Left ventricle myocardium inferior (tissue), 1 donor: ENCODE data around the gene S100A8. TPM values are rescaled to one million over a fixed set of nuclear protein-coding genes. Genes with fewer than 3 reads are reported as not detected.

ENCODE experiments used
- DNase-seq: peaks from one replicate; pipeline ENCODE4 v3.0.0-alpha.2; 2020
- H3K27ac ChIP-seq: fragments of 200-600 bp; replicated peaks from 2 replicates; pipeline ENCODE4 v1.8.0; 2021
- H3K27me3 ChIP-seq: fragments of 200-600 bp; 2 replicates; pipeline ENCODE4 v1.8.0; 2021; ENCODE audit warnings: low read depth
- H3K36me3 ChIP-seq: fragments of 200-600 bp; 2 replicates; pipeline ENCODE4 v1.8.0; 2021
- H3K4me1 ChIP-seq: fragments of 200-600 bp; 2 replicates; pipeline ENCODE4 v1.8.0; 2021
- H3K4me3 ChIP-seq: fragments of 200-600 bp; 2 replicates; pipeline ENCODE4 v1.8.0; 2021; ENCODE audit warnings: mild to moderate bottlenecking, moderate library complexity
- H3K9me3 ChIP-seq: fragments of 200-600 bp; replicated peaks from 2 replicates; pipeline ENCODE4 v1.8.0; 2021
- intact Hi-C: fragments of 100-400 bp; cut with micrococcal nuclease; formaldehyde crosslinking; loops from one replicate; pipeline ENCODE4 v1.11.0; 2022
- total RNA-seq: library from RNA; stranded (reverse); fragmentation: NEBNext Ultra II Directional; extraction: Animal tissue kit (Norgen Biotek cat#: 25700); gene quantifications from one replicate; pipeline ENCODE4 v1.2.1, GENCODE V29; 2021
- TF ChIP-seq, protein P1 (sequence below): fragments of 200-600 bp; IDR thresholded peaks from 2 replicates; pipeline ENCODE4 v1.8.0; 2021; ENCODE audit warnings: antibody characterized with exemption, mild to moderate bottlenecking, borderline replicate concordance
- donor health status: DM: no; HTN: yes; CAD: no; lungs with severe emphysema.

S100A8 gene
- total RNA-seq, 1 donor from 2014 or later = 26.6 TPM

DNA sequence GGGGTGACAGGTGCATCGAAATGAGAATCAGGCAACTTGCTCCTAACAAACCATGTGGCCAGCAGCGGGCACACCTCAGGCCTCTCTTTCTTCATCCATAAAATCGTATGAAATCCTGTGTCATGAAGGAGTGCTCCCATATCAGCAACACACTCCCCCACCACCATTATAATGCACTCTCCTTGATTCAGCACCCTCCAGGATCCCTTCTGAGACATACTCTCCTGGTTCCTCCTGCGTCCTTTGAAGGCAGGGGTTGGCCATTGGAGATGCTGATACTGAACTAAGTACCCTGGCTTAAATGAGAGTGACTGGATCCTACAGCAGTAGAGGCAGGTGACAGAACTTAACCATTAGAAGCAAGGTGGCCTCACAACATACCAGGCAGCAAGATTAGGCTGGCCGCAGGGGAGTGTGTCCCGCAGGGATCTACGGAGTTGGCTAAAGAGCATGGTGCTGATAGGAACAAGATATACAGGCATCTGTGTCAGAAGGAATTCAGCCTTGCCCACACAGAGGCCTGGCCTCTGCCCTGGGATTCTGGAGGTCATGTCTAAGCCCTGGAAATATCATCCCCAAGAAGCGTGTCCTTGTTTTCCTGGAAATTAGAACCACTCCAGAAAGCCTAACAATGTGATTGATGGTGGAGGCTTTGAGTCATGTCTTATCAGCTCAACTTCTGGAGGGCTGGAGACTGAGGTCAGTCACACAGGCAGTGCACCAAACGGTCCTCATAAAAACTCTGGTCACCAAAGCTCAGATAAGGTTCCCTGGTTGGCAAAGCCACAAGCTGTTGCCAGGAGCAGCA lies 42.2 kb upstream of the S100A8 start:
- Histone ChIP-seq H3K4me1 (no peaks in the 10 kb centered on the region), H3K4me3 (no peak overlapping the region), H3K36me3 (no peaks in the 10 kb centered on the region), H3K27me3 (peaks cover 76% of the 10 kb centered on the region), H3K27ac (no peak overlapping the region), H3K9me3 (no peaks in the 10 kb centered on the region)
- no peak for DNase-seq
- TF ChIP-seq, protein P1, sequence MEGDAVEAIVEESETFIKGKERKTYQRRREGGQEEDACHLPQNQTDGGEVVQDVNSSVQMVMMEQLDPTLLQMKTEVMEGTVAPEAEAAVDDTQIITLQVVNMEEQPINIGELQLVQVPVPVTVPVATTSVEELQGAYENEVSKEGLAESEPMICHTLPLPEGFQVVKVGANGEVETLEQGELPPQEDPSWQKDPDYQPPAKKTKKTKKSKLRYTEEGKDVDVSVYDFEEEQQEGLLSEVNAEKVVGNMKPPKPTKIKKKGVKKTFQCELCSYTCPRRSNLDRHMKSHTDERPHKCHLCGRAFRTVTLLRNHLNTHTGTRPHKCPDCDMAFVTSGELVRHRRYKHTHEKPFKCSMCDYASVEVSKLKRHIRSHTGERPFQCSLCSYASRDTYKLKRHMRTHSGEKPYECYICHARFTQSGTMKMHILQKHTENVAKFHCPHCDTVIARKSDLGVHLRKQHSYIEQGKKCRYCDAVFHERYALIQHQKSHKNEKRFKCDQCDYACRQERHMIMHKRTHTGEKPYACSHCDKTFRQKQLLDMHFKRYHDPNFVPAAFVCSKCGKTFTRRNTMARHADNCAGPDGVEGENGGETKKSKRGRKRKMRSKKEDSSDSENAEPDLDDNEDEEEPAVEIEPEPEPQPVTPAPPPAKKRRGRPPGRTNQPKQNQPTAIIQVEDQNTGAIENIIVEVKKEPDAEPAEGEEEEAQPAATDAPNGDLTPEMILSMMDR = no peak
- intact Hi-C loops = no loop called here

DNA sequence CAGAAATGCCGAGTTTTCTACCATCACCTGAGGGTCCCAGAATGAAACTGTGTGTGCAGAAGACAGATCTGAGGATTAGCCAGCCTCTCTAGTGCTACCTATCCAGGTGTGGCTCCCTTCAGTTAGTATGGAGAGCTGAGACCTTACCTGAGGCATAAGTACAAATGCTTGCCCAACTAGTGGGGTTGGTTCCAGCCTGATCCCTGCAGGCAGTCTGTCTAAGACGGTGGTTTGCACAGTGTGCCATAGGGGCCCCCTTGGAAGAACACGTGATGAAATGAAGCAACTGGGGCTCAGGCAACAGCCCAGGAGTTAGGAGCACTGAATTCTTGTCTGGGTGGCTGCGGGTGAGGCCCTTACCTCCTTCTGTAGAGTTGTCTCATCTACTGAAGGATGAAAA lies 41.1 kb upstream of the S100A8 start:
- Histone ChIP-seq H3K9me3 (no peaks in the 10 kb centered on the region), H3K36me3 (no peaks in the 10 kb centered on the region), H3K4me1 (no peaks in the 10 kb centered on the region), H3K27me3 (peaks cover 75% of the 10 kb centered on the region), H3K4me3 (no peak overlapping the region), H3K27ac (no peak overlapping the region)
- TF ChIP-seq, protein P1 = no peak
- no peak for DNase-seq
- intact Hi-C loops = no loop called here

DNA sequence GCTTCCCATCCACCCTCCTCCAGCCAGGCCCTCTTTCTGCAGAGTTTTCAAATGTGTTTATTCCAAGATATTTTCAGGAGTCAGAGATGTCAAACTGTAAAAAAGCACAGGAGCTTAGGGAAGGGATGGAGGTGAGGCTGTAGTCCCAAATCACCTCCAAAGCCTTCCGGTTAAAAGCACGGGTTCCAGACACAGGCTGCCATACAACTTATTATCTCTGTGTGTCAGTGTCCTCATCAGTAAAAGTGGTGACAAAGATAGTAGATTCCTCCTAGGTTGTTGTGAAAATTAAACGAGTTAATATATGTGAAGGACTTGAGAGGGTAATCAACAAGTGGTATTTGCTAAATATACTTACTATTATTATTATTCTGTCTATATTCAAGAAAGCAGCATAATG lies 40.6 kb upstream of the S100A8 start:
- DNase-seq = no peak
- no peaks in the 10 kb centered on the region for H3K36me3 ChIP-seq
- H3K9me3 ChIP-seq = no peaks in the 10 kb centered on the region
- no peaks in the 10 kb centered on the region for H3K4me1 ChIP-seq
- TF ChIP-seq, protein P1 = no peak
- H3K4me3 ChIP-seq = no peak overlapping the region
- peaks cover 76% of the 10 kb centered on the region for H3K27me3 ChIP-seq
- no peak overlapping the region for H3K27ac ChIP-seq
- intact Hi-C loops = no loop called here

DNA sequence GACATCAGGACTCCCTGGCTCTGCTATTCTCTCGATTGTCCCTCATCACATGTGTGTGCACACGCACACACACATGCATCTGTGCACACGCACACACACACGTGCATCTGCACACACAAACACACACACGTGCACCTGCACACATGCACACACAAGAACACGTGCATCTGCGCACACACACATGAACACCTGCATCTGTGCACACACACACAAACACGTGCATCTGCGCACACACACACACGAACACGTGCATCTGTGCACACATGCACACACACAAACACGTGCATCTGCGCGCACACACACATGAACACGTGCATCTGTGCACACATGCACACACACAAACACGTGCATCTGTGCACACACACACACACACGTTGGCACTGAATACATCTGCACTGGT lies 40.1 kb upstream of the S100A8 start:
- H3K9me3 ChIP-seq = no peaks in the 10 kb centered on the region
- no peak for DNase-seq
- no peak overlapping the region for H3K27ac ChIP-seq
- no peak overlapping the region for H3K4me3 ChIP-seq
- no peaks in the 10 kb centered on the region for H3K4me1 ChIP-seq
- H3K36me3 ChIP-seq = no peaks in the 10 kb centered on the region
- TF ChIP-seq, protein P1 = no peak
- H3K27me3 ChIP-seq = peaks cover 76% of the 10 kb centered on the region
- intact Hi-C loops = no loop called here

DNA sequence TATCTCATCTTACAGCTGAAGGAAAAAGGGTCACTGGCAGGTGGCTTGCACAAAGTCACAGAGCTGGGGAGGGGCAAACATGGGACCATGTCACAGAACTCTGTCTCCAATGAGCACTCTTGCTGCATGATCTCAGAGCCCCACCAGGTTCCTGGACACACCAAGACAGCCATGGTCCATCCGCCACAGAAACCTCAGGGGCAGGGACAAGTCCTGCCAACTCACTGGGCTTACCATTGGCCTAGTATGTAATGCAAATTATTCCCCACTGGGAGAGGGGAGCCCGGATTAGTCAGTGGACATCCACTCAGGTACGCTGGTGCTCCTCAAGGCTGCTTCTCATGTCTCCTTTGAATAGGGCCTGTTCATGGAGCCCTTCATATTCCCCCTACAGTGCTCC lies 39.7 kb upstream of the S100A8 start:
- Histone ChIP-seq H3K27me3 (peaks cover 76% of the 10 kb centered on the region), H3K36me3 (no peaks in the 10 kb centered on the region), H3K4me3 (no peak overlapping the region), H3K9me3 (no peaks in the 10 kb centered on the region), H3K27ac (no peak overlapping the region), H3K4me1 (no peaks in the 10 kb centered on the region)
- TF ChIP-seq, protein P1 = no peak
- DNase-seq = no peak
- intact Hi-C loops = no loop called here
